ENCODE data around the gene NEK8.

The NEK8 gene

GRCh38 chr17:28738680-28739384 lies 10.2 kb downstream of the NEK8 start:
- Histone ChIP-seq H3K27ac (ENCODE audit: low read length) (no peak overlapping the region), H3K9ac (ENCODE audit: low read length in 2 of 2) (no peak overlapping the region), H3K4me3 (ENCODE audit: low read length in 2 of 2) (no peak overlapping the region), H3K4me1 (ENCODE audit: control insufficient read depth, insufficient read depth, low read length) (peaks cover 8% of the 10 kb centered on the region), H3K36me3 (ENCODE audit: control insufficient read depth in 2 of 2, insufficient read depth in 2 of 2, low read length in 2 of 2) (peaks cover 0 to 2% of the 10 kb centered on the region in 2 donors), H3K9me3 (ENCODE audit: control insufficient read depth in 2 of 2, low read length in 2 of 2) (no peaks in the 10 kb centered on the region), H3K27me3 (ENCODE audit: control insufficient read depth in 1 of 2, insufficient read depth in 2 of 2, low read length in 2 of 2) (no peaks in the 10 kb centered on the region)

GRCh38 chr17:28740406-28741357 lies 12.1 kb downstream of the NEK8 start:
- Histone ChIP-seq H3K9ac (ENCODE audit: low read length in 2 of 2) (no peak overlapping the region), H3K36me3 (ENCODE audit: control insufficient read depth in 2 of 2, insufficient read depth in 2 of 2, low read length in 2 of 2) (no peaks in the 10 kb centered on the region), H3K4me3 (ENCODE audit: low read length in 2 of 2) (no peak overlapping the region), H3K27me3 (ENCODE audit: control insufficient read depth in 1 of 2, insufficient read depth in 2 of 2, low read length in 2 of 2) (no peaks in the 10 kb centered on the region), H3K4me1 (ENCODE audit: control insufficient read depth, insufficient read depth, low read length) (peaks cover 20% of the 10 kb centered on the region), H3K9me3 (ENCODE audit: control insufficient read depth in 2 of 2, low read length in 2 of 2) (no peaks in the 10 kb centered on the region), H3K27ac (ENCODE audit: low read length) (no peak overlapping the region)

- H3K4me3 ChIP-seq (ENCODE audit: low read length in 2 of 2), result no peak overlapping the region
- H3K27me3 ChIP-seq (ENCODE audit: control insufficient read depth in 1 of 2, insufficient read depth in 2 of 2, low read length in 2 of 2), result no peaks in the 10 kb centered on the region
- H3K4me1 ChIP-seq (ENCODE audit: control insufficient read depth, insufficient read depth, low read length), result peaks cover 29% of the 10 kb centered on the region
- no peak overlapping the region for H3K27ac ChIP-seq (ENCODE audit: low read length)
- H3K9ac ChIP-seq (ENCODE audit: low read length in 2 of 2), result no peak overlapping the region
- no peaks in the 10 kb centered on the region for H3K9me3 ChIP-seq (ENCODE audit: control insufficient read depth in 2 of 2, low read length in 2 of 2)
- no peaks in the 10 kb centered on the region for H3K36me3 ChIP-seq (ENCODE audit: control insufficient read depth in 2 of 2, insufficient read depth in 2 of 2, low read length in 2 of 2)
Measured at GRCh38 chr17:28741358-28742349, 13.1 kb downstream of the NEK8 start.

GRCh38 chr17:28743243-28744103 lies 14.9 kb downstream of the NEK8 start, which contains the start of gene TRAF4:
Gene TRAF4 (plus strand): TSS chr17:28744011. CDS start chr17:28744113, 102 bp downstream.
- peak within 1 kb of the TSS; percentile 55 for H3K27ac ChIP-seq (ENCODE audit: low read length)
- peak within 1 kb of the TSS; percentile 74 to 76 for H3K4me3 ChIP-seq (ENCODE audit: low read length in 2 of 2)
- H3K9me3 ChIP-seq (ENCODE audit: control insufficient read depth in 2 of 2, low read length in 2 of 2), result no peaks in the 10 kb centered on the region
- H3K9ac ChIP-seq (ENCODE audit: low read length in 2 of 2), result peak within 1 kb of the TSS; percentile 63 to 80
- H3K36me3 ChIP-seq (ENCODE audit: control insufficient read depth in 2 of 2, insufficient read depth in 2 of 2, low read length in 2 of 2), result peaks cover 0 to 4% of the 10 kb centered on the region in 2 donors
- H3K4me1 ChIP-seq (ENCODE audit: control insufficient read depth, insufficient read depth, low read length), result peaks cover 38% of the 10 kb centered on the region
- no peaks in the 10 kb centered on the region for H3K27me3 ChIP-seq (ENCODE audit: control insufficient read depth in 1 of 2, insufficient read depth in 2 of 2, low read length in 2 of 2)

GRCh38 chr17:28744104-28744971 lies 15.8 kb downstream of the NEK8 start:
- H3K27me3 ChIP-seq (ENCODE audit: control insufficient read depth in 1 of 2, insufficient read depth in 2 of 2, low read length in 2 of 2), result no peaks in the 10 kb centered on the region
- peak overlapping the region; percentile 55 for H3K27ac ChIP-seq (ENCODE audit: low read length)
- no peaks in the 10 kb centered on the region for H3K9me3 ChIP-seq (ENCODE audit: control insufficient read depth in 2 of 2, low read length in 2 of 2)
- H3K4me3 ChIP-seq (ENCODE audit: low read length in 2 of 2), result peak overlapping the region; percentile 55 to 74
- peak overlapping the region; percentile 61 to 80 for H3K9ac ChIP-seq (ENCODE audit: low read length in 2 of 2)
- peaks cover 38% of the 10 kb centered on the region for H3K4me1 ChIP-seq (ENCODE audit: control insufficient read depth, insufficient read depth, low read length)
- H3K36me3 ChIP-seq (ENCODE audit: control insufficient read depth in 2 of 2, insufficient read depth in 2 of 2, low read length in 2 of 2), result peaks cover 2 to 9% of the 10 kb centered on the region in 2 donors

GRCh38 chr17:28744972-28745785 lies 16.6 kb downstream of the NEK8 start:
- H3K9ac ChIP-seq (ENCODE audit: low read length in 2 of 2), result peak overlapping the region; percentile 61 to 80
- no peaks in the 10 kb centered on the region for H3K9me3 ChIP-seq (ENCODE audit: control insufficient read depth in 2 of 2, low read length in 2 of 2)
- peaks cover 44% of the 10 kb centered on the region for H3K4me1 ChIP-seq (ENCODE audit: control insufficient read depth, insufficient read depth, low read length)
- H3K4me3 ChIP-seq (ENCODE audit: low read length in 2 of 2), result peak overlapping the region; percentile 55 to 74
- H3K36me3 ChIP-seq (ENCODE audit: control insufficient read depth in 2 of 2, insufficient read depth in 2 of 2, low read length in 2 of 2), result peaks cover 2 to 9% of the 10 kb centered on the region in 2 donors
- no peaks in the 10 kb centered on the region for H3K27me3 ChIP-seq (ENCODE audit: control insufficient read depth in 1 of 2, insufficient read depth in 2 of 2, low read length in 2 of 2)
- peak overlapping the region; percentile 55 for H3K27ac ChIP-seq (ENCODE audit: low read length)

- H3K9ac ChIP-seq (ENCODE audit: low read length in 2 of 2), result peak overlapping the region; percentile 61 to 80
- H3K4me3 ChIP-seq (ENCODE audit: low read length in 2 of 2), result peak overlapping the region; percentile 55 to 74
- peaks cover 45% of the 10 kb centered on the region for H3K4me1 ChIP-seq (ENCODE audit: control insufficient read depth, insufficient read depth, low read length)
- no peak overlapping the region for H3K27ac ChIP-seq (ENCODE audit: low read length)
- no peaks in the 10 kb centered on the region for H3K27me3 ChIP-seq (ENCODE audit: control insufficient read depth in 1 of 2, insufficient read depth in 2 of 2, low read length in 2 of 2)
- H3K9me3 ChIP-seq (ENCODE audit: control insufficient read depth in 2 of 2, low read length in 2 of 2), result no peaks in the 10 kb centered on the region
- H3K36me3 ChIP-seq (ENCODE audit: control insufficient read depth in 2 of 2, insufficient read depth in 2 of 2, low read length in 2 of 2), result peaks cover 2 to 9% of the 10 kb centered on the region in 2 donors
Measured at GRCh38 chr17:28745786-28746411, 17.3 kb downstream of the NEK8 start.

- H3K4me3 ChIP-seq (ENCODE audit: low read length in 2 of 2), result no peak overlapping the region
- no peaks in the 10 kb centered on the region for H3K27me3 ChIP-seq (ENCODE audit: control insufficient read depth in 1 of 2, insufficient read depth in 2 of 2, low read length in 2 of 2)
- peaks cover 45% of the 10 kb centered on the region for H3K4me1 ChIP-seq (ENCODE audit: control insufficient read depth, insufficient read depth, low read length)
- no peak overlapping the region for H3K9ac ChIP-seq (ENCODE audit: low read length in 2 of 2)
- H3K36me3 ChIP-seq (ENCODE audit: control insufficient read depth in 2 of 2, insufficient read depth in 2 of 2, low read length in 2 of 2), result peaks cover 2 to 9% of the 10 kb centered on the region in 2 donors
- H3K9me3 ChIP-seq (ENCODE audit: control insufficient read depth in 2 of 2, low read length in 2 of 2), result no peaks in the 10 kb centered on the region
- no peak overlapping the region for H3K27ac ChIP-seq (ENCODE audit: low read length)
Measured at GRCh38 chr17:28746611-28747050, 18.0 kb downstream of the NEK8 start.
